Mammary epithelial cell (primary cell): Measurements from ENCODE around the gene A2ML1.

Experiments
- EZH2 ChIP-seq: IDR thresholded peaks from 2 replicates; pipeline ENCODE4 v1.6.1; 2012; ENCODE audit warnings: low read length, inconsistent platforms, borderline replicate concordance
- TF ChIP-seq, protein P1 (sequence below), 2 donors: IDR thresholded peaks in 1 of 2; conservative IDR thresholded peaks in 1 of 2; 2 replicates each; pipeline ENCODE4 v1.5.1; 2011 to 2012; ENCODE audit warnings: inconsistent platforms in 2 of 2, low read length in 2 of 2, mild to moderate bottlenecking in 2 of 2, control low read depth in 1 of 2, low read depth in 1 of 2; ENCODE audit not compliant: insufficient read depth in 1 of 2; ENCODE audit errors: extremely low read depth in 1 of 2

- no peak for TF ChIP-seq EZH2
- TF ChIP-seq, protein P1, sequence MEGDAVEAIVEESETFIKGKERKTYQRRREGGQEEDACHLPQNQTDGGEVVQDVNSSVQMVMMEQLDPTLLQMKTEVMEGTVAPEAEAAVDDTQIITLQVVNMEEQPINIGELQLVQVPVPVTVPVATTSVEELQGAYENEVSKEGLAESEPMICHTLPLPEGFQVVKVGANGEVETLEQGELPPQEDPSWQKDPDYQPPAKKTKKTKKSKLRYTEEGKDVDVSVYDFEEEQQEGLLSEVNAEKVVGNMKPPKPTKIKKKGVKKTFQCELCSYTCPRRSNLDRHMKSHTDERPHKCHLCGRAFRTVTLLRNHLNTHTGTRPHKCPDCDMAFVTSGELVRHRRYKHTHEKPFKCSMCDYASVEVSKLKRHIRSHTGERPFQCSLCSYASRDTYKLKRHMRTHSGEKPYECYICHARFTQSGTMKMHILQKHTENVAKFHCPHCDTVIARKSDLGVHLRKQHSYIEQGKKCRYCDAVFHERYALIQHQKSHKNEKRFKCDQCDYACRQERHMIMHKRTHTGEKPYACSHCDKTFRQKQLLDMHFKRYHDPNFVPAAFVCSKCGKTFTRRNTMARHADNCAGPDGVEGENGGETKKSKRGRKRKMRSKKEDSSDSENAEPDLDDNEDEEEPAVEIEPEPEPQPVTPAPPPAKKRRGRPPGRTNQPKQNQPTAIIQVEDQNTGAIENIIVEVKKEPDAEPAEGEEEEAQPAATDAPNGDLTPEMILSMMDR (conservative IDR thresholded peaks at IDR 0.05 in 1 of 2, IDR thresholded peaks at IDR 0.05 in 1 of 2; ENCODE audit: extremely low read depth in 1 of 2, insufficient read depth in 1 of 2, low read depth in 1 of 2, low read length in 2 of 2) = no peak
These were observed 85.1 kb downstream of the A2ML1 start for GRCh38 chr12:8907513-8907912.
